Mesenchymal stem cell (in vitro differentiated cells and primary cell): ENCODE results near the gene GKAP1.

ENCODE experiments used
- DNase-seq: peaks from one replicate; pipeline ENCODE4 v3.0.0-alpha.2; 2013
- H2AFZ ChIP-seq: one replicate; pipeline ENCODE4 v1.6.1; 2013; ENCODE audit warnings: low read depth, mild to moderate bottlenecking, control low read depth, inconsistent platforms, low read length, moderate library complexity
- H2AK5ac ChIP-seq: 2 replicates; pipeline ENCODE4 v1.6.1; 2013; ENCODE audit warnings: low read length, moderate library complexity, mild to moderate bottlenecking, inconsistent platforms; ENCODE audit not compliant: severe bottlenecking
- H2BK120ac ChIP-seq: one replicate; pipeline ENCODE4 v1.6.1; 2013; ENCODE audit warnings: low read depth, mild to moderate bottlenecking, inconsistent platforms, low read length, moderate library complexity
- H2BK12ac ChIP-seq, 2 experiments: one replicate each; pipeline ENCODE4 v1.6.1; 2013; ENCODE audit warnings: inconsistent platforms in 2 of 2, low read length in 2 of 2, mild to moderate bottlenecking in 2 of 2, moderate library complexity in 2 of 2, control low read depth in 1 of 2
- H2BK15ac ChIP-seq: one replicate; pipeline ENCODE4 v1.6.1; 2013; ENCODE audit warnings: mild to moderate bottlenecking, low read depth, inconsistent platforms; ENCODE audit not compliant: poor library complexity, severe bottlenecking
- H2BK5ac ChIP-seq: 2 replicates; pipeline ENCODE4 v1.6.1; 2013; ENCODE audit warnings: low read depth, mild to moderate bottlenecking, low read length, control low read depth, inconsistent platforms; ENCODE audit not compliant: poor library complexity, severe bottlenecking
- H3K14ac ChIP-seq, 2 experiments: one replicate each; pipeline ENCODE4 v1.6.1; 2013; ENCODE audit warnings: inconsistent platforms in 2 of 2, low read length in 2 of 2, control low read depth in 1 of 2, mild to moderate bottlenecking in 1 of 2, moderate library complexity in 1 of 2
- H3K18ac ChIP-seq, 2 experiments: one replicate each; pipeline ENCODE4 v1.6.1; 2013; ENCODE audit warnings: inconsistent platforms in 2 of 2, low read length in 2 of 2, control low read depth in 1 of 2, low read depth in 1 of 2, mild to moderate bottlenecking in 1 of 2
- H3K23ac ChIP-seq, 2 experiments: one replicate each; pipeline ENCODE4 v1.6.1; 2013; ENCODE audit warnings: inconsistent platforms in 2 of 2, low read length in 2 of 2, mild to moderate bottlenecking in 2 of 2, moderate library complexity in 2 of 2, control low read depth in 1 of 2
- H3K27ac ChIP-seq: 2 replicates; pipeline ENCODE4 v1.5.1; 2013; ENCODE audit warnings: mild to moderate bottlenecking, moderate library complexity, low read length, control low read depth, inconsistent platforms; ENCODE audit not compliant: poor library complexity, severe bottlenecking
- H3K27me3 ChIP-seq, 2 experiments: 2 replicates each; pipeline versions ENCODE4 v1.6.1 to v1.7.0; 2013; ENCODE audit warnings: low read length in 2 of 2, mild to moderate bottlenecking in 2 of 2, moderate library complexity in 2 of 2, control low read depth in 1 of 2, inconsistent platforms in 1 of 2; ENCODE audit not compliant: control insufficient read depth in 1 of 2, insufficient read depth in 1 of 2
- H3K36me3 ChIP-seq, 2 experiments: 2 replicates each; pipeline versions ENCODE4 v1.6.1 to v1.7.0; 2013; ENCODE audit warnings: low read length in 2 of 2, control low read depth in 1 of 2, inconsistent platforms in 1 of 2, low read depth in 1 of 2, mild to moderate bottlenecking in 1 of 2; ENCODE audit not compliant: insufficient read depth in 2 of 2, control insufficient read depth in 1 of 2
- H3K4ac ChIP-seq, 2 experiments: one replicate each; pipeline ENCODE4 v1.6.1; 2013; ENCODE audit warnings: inconsistent platforms in 2 of 2, low read length in 2 of 2, mild to moderate bottlenecking in 2 of 2, moderate library complexity in 2 of 2, control low read depth in 1 of 2, low read depth in 1 of 2
- H3K4me1 ChIP-seq: 2 replicates; pipeline ENCODE4 v1.6.1; 2013; ENCODE audit warnings: low read depth, low read length, control low read depth; ENCODE audit not compliant: control insufficient read depth, insufficient read depth
- H3K4me2 ChIP-seq: 2 replicates; pipeline ENCODE4 v1.6.1; 2013; ENCODE audit warnings: low read length, mild to moderate bottlenecking, inconsistent platforms; ENCODE audit not compliant: poor library complexity, severe bottlenecking
- H3K4me3 ChIP-seq, 2 experiments: 2 replicates each; pipeline versions ENCODE4 v1.5.1 to v1.7.0; 2013; ENCODE audit warnings: low read length in 2 of 2, mild to moderate bottlenecking in 2 of 2, control low read depth in 1 of 2, low read depth in 1 of 2; ENCODE audit not compliant: insufficient read depth in 1 of 2
- H3K79me1 ChIP-seq: replicated peaks from 2 replicates; pipeline ENCODE4 v1.6.1; 2013; ENCODE audit warnings: mild to moderate bottlenecking, control low read depth, low read length, inconsistent platforms; ENCODE audit not compliant: poor library complexity, severe bottlenecking
- H3K9ac ChIP-seq: 2 replicates; pipeline ENCODE4 v1.7.0; 2013; ENCODE audit warnings: mild to moderate bottlenecking, low read length, moderate library complexity
- H3K9me3 ChIP-seq: 2 replicates; pipeline ENCODE4 v1.7.0; 2013; ENCODE audit warnings: mild to moderate bottlenecking, low read length; ENCODE audit not compliant: control insufficient read depth
- H4K8ac ChIP-seq: one replicate; pipeline ENCODE4 v1.6.1; 2013; ENCODE audit warnings: inconsistent platforms, mild to moderate bottlenecking, low read length, moderate library complexity
- H4K91ac ChIP-seq: one replicate; pipeline ENCODE4 v1.6.1; 2013; ENCODE audit warnings: mild to moderate bottlenecking, low read length, inconsistent platforms
- WGBS: methylation state at CpG from one replicate; pipeline ENCODE4 v1.1.7; 2013; ENCODE audit warnings: mixed read lengths; 5-methylcytosine and 5-hydroxymethylcytosine counted together

GKAP1 gene

DNA sequence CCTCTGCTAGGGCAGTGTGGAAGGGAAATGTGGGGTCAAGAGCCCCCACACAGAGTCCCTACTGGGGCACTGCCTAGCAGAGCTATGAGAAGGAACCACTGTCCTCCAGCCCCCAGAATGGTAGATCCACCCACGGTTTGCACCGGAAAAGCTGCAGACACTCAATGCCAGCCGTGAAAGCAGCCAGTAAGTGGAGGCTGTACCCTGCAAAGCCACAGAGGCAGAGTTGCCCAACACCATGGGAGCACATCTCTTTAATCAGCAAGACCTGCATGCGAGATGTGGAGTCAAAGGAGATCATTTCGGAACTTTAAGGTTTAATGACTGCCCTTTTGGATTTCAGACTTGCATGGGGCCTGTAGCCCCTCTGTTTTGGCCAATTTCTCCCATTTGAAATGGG, 52.2 kb downstream of the GKAP1 start:
- no peak overlapping the region for H2BK5ac ChIP-seq
- no peaks in the 10 kb centered on the region for H3K27me3 ChIP-seq
- no peak overlapping the region for H4K8ac ChIP-seq
- no peak overlapping the region for H3K4ac ChIP-seq
- no peaks in the 10 kb centered on the region for H3K79me1 ChIP-seq
- H3K9ac ChIP-seq = no peak overlapping the region
- H2BK12ac ChIP-seq = no peak overlapping the region
- no peak overlapping the region for H2AFZ ChIP-seq
- H3K4me2 ChIP-seq = no peak overlapping the region
- no peaks in the 10 kb centered on the region for H3K36me3 ChIP-seq
- no peak overlapping the region for H3K27ac ChIP-seq
- no peak overlapping the region for H3K18ac ChIP-seq
- no peaks in the 10 kb centered on the region for H3K4me1 ChIP-seq
- DNase-seq = no peak
- peak overlapping the region; percentile 39 for H4K91ac ChIP-seq
- H3K9me3 ChIP-seq = no peaks in the 10 kb centered on the region
- no peak overlapping the region for H3K14ac ChIP-seq
- no peak overlapping the region for H3K4me3 ChIP-seq
- no peak overlapping the region for H3K23ac ChIP-seq
- WGBS = 93% methylated on average over 5 of the region's 5 CpGs
- no peak overlapping the region for H2AK5ac ChIP-seq
- H2BK15ac ChIP-seq = no peak overlapping the region
- no peak overlapping the region for H2BK120ac ChIP-seq

GRCh38 chr9:83754383-83754977, 63.1 kb downstream of the GKAP1 start:
- no peaks in the 10 kb centered on the region for H3K9me3 ChIP-seq

DNA sequence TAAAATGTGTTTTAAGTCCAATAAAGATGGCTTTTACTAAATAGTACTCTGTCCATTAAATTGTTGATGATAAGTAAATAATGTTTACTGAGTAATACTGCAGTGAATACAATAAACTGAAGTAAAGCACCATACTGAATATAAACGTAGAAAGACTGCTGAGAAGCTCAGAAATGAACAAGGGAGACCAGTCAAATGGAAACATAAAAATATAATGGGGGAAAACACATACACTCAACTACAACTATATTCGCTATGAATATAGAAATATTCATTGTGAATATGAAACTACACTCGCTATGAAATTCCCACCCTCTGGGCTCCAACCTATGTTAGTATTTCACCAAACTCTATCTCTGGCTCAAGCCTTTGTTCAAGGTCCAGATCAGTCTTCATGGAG, 67.9 kb downstream of the GKAP1 start:
- Histone ChIP-seq H3K27me3 (no peaks in the 10 kb centered on the region), H3K18ac (no peak overlapping the region), H3K4me2 (no peak overlapping the region), H2BK12ac (no peak overlapping the region), H2BK15ac (no peak overlapping the region), H3K9ac (no peak overlapping the region), H4K91ac (no peak overlapping the region), H4K8ac (no peak overlapping the region), H3K4ac (no peak overlapping the region), H3K4me3 (no peak overlapping the region), H3K9me3 (no peaks in the 10 kb centered on the region), H3K4me1 (no peaks in the 10 kb centered on the region), H2AK5ac (no peak overlapping the region), H3K23ac (no peak overlapping the region), H3K36me3 (no peaks in the 10 kb centered on the region), H3K79me1 (no peaks in the 10 kb centered on the region), H3K27ac (no peak overlapping the region), H3K14ac (no peak overlapping the region), H2AFZ (no peak overlapping the region), H2BK120ac (no peak overlapping the region), H2BK5ac (no peak overlapping the region)
- DNase-seq = no peak
- WGBS = 96% methylated on average over 2 of the region's 3 CpGs

More at GRCh38 chr9:83754383-83754977, 63.1 kb downstream of the GKAP1 start:
- Histone ChIP-seq H2BK12ac (no peak overlapping the region), H3K4ac (no peak overlapping the region), H4K8ac (no peak overlapping the region), H3K23ac (no peak overlapping the region), H2AK5ac (no peak overlapping the region), H3K9ac (no peak overlapping the region), H4K91ac (no peak overlapping the region), H3K14ac (no peak overlapping the region), H3K4me1 (no peaks in the 10 kb centered on the region), H3K18ac (no peak overlapping the region), H3K27ac (no peak overlapping the region), H2BK15ac (no peak overlapping the region), H3K79me1 (no peaks in the 10 kb centered on the region), H2AFZ (no peak overlapping the region), H3K36me3 (no peaks in the 10 kb centered on the region), H2BK5ac (no peak overlapping the region), H3K4me2 (no peak overlapping the region), H3K27me3 (no peaks in the 10 kb centered on the region), H2BK120ac (no peak overlapping the region), H3K4me3 (no peak overlapping the region)
- no peak for DNase-seq

DNA sequence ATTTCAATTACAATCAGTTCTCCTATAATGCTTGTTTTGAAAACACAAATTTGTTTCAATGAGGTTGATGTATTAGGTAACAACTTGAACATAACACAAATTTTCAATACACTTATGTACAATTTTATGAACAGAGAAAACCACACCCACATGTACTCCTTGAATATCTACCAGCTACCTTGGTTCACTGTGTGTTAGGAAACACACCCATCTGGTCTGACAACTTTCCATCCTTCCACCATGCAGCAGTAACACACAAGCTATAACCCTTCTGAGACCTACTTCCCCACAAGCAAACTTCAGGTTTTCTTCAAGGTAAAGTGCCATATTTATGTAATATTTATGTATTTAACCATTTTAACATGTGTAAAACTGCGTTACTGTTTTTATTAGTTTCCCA, 73.4 kb downstream of the GKAP1 start:
- Histone ChIP-seq H3K14ac (no peak overlapping the region), H2BK15ac (no peak overlapping the region), H2AFZ (no peak overlapping the region), H2AK5ac (no peak overlapping the region), H4K91ac (no peak overlapping the region), H3K27me3 (no peaks in the 10 kb centered on the region), H3K4ac (no peak overlapping the region), H3K4me3 (no peak overlapping the region), H3K9me3 (no peaks in the 10 kb centered on the region), H3K27ac (no peak overlapping the region), H3K9ac (no peak overlapping the region), H2BK12ac (no peak overlapping the region), H3K4me2 (no peak overlapping the region), H3K23ac (no peak overlapping the region), H3K4me1 (no peaks in the 10 kb centered on the region), H2BK120ac (no peak overlapping the region), H3K18ac (no peak overlapping the region), H3K79me1 (no peaks in the 10 kb centered on the region), H3K36me3 (no peaks in the 10 kb centered on the region), H4K8ac (no peak overlapping the region), H2BK5ac (no peak overlapping the region)
- no peak for DNase-seq
- no CpG with 5 or more reads among the region's 1 CpG for WGBS
